ENCODE results near the gene FRMD8.

The FRMD8 gene

DNA sequence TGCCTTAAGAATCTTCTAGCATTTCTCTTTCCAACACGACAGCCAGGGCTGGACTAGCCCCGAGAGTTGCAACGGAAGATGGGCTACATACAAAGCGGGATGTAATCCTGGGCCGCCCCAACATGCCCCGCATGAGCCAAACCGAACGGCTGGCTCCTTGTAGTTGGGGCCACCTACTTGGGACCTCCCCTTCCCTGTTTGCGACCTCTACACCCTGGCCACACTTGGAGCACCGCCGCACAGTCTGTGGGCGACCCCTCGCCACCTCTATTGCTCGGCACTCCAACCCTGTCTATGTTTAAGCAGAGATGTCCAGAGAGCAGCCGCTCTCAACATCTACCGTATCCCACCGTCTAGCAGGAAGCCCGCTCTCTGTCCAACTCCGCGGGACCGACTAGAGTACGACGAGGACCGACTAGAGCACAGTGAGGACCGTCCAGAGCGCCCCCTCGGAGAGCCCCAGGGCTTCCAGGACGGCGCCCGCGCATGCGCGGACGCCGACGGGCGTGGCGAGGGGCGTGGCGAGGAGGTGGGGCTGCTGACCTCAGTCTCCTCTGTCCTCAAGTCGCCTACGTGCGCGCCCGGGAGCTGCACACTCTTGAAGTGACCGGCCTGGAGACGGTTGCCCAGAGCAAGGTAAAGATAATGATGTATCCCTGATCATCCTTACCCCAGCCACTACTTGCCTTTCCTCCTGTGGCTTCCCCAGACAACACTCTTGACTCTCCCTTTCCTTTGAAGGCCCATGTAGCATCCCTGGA lies 68.4 kb downstream of the FRMD8 start:
- TF ChIP-seq, protein P1, sequence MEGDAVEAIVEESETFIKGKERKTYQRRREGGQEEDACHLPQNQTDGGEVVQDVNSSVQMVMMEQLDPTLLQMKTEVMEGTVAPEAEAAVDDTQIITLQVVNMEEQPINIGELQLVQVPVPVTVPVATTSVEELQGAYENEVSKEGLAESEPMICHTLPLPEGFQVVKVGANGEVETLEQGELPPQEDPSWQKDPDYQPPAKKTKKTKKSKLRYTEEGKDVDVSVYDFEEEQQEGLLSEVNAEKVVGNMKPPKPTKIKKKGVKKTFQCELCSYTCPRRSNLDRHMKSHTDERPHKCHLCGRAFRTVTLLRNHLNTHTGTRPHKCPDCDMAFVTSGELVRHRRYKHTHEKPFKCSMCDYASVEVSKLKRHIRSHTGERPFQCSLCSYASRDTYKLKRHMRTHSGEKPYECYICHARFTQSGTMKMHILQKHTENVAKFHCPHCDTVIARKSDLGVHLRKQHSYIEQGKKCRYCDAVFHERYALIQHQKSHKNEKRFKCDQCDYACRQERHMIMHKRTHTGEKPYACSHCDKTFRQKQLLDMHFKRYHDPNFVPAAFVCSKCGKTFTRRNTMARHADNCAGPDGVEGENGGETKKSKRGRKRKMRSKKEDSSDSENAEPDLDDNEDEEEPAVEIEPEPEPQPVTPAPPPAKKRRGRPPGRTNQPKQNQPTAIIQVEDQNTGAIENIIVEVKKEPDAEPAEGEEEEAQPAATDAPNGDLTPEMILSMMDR (IDR thresholded peaks at IDR 0.05; ENCODE audit: poor library complexity, severe bottlenecking) = peak; percentile 32
- no peaks in the 10 kb centered on the region for H3K27me3 ChIP-seq (ENCODE audit: insufficient read depth, poor library complexity, severe bottlenecking)
- peak overlapping the region; percentile 58 for H3K27ac ChIP-seq (ENCODE audit: poor library complexity, severe bottlenecking)
- H3K36me3 ChIP-seq (ENCODE audit: low read depth) = no peaks in the 10 kb centered on the region
- DNase-seq (ENCODE audit: low spot score) (peak; percentile 81), ATAC-seq (ENCODE audit: low read depth) (peak; percentile 55)
- H3K4me1 ChIP-seq (ENCODE audit: insufficient read depth, poor library complexity, severe bottlenecking) = peaks cover 21% of the 10 kb centered on the region
- H3K4me3 ChIP-seq (ENCODE audit: severe bottlenecking) = peak overlapping the region; percentile 43
- H3K9me3 ChIP-seq (ENCODE audit: severe bottlenecking) = no peaks in the 10 kb centered on the region

DNA sequence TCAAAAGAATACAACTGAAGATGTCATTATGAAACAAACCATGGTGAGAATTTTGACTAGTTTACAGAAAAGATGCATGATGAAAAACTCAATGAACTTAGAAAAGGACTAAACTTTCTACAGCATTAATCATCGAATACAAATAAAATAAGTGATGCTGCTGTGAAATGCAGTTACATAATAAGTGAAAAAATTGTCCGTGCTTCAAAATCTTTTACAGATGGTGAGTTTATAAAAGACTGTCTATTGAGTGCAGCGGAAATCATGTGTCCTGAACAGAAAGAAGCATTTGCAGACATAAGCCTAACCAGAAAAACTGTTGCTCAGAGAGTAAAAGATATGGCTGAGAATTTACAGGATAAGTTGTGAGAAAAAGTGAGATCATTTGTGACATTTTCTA lies 70.0 kb downstream of the FRMD8 start:
- H3K4me3 ChIP-seq (ENCODE audit: severe bottlenecking) = no peak overlapping the region
- no peaks in the 10 kb centered on the region for H3K27me3 ChIP-seq (ENCODE audit: insufficient read depth, poor library complexity, severe bottlenecking)
- no peak for ATAC-seq (ENCODE audit: low read depth)

DNA sequence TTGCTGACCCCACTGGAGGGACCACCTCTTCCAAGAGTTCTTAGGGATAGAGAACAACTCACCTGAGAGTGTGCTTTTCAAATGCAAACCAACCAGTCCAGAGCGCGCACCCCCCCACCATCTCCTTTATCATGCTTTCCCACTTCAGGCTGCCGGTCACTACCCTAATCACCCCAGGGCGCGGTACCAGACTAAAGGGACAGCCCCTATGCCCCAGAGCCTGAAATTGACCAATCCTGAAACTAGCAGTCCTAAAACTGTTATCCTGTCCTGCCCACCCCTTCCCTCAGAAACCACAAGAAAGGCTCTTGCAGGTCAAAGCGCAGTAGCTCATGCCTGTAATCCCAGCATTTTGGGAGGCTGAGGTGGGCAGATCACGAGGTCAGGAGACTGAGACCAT lies 73.1 kb downstream of the FRMD8 start:
- Histone ChIP-seq H3K4me1 (ENCODE audit: insufficient read depth, poor library complexity, severe bottlenecking) (peaks cover 2% of the 10 kb centered on the region), H3K27ac (ENCODE audit: poor library complexity, severe bottlenecking) (no peak overlapping the region), H3K4me3 (ENCODE audit: severe bottlenecking) (no peak overlapping the region), H3K9me3 (ENCODE audit: severe bottlenecking) (no peaks in the 10 kb centered on the region), H3K36me3 (ENCODE audit: low read depth) (no peaks in the 10 kb centered on the region), H3K27me3 (ENCODE audit: insufficient read depth, poor library complexity, severe bottlenecking) (no peaks in the 10 kb centered on the region)
- DNase-seq (ENCODE audit: low spot score) (no peak), ATAC-seq (ENCODE audit: low read depth) (no peak)
- TF ChIP-seq, protein P1 (IDR thresholded peaks at IDR 0.05; ENCODE audit: poor library complexity, severe bottlenecking) = no peak

More for the DNA sequence above, 70.0 kb downstream of the FRMD8 start:
- TF ChIP-seq, protein P1 (IDR thresholded peaks at IDR 0.05; ENCODE audit: poor library complexity, severe bottlenecking) = no peak
- H3K36me3 ChIP-seq (ENCODE audit: low read depth) = no peaks in the 10 kb centered on the region
- no peak overlapping the region for H3K27ac ChIP-seq (ENCODE audit: poor library complexity, severe bottlenecking)
- H3K9me3 ChIP-seq (ENCODE audit: severe bottlenecking) = no peaks in the 10 kb centered on the region
- DNase-seq (ENCODE audit: low spot score) = no peak
- H3K4me1 ChIP-seq (ENCODE audit: insufficient read depth, poor library complexity, severe bottlenecking) = peaks cover 21% of the 10 kb centered on the region

All from RWPE2 (cell line).